HepG2 (cell line): ENCODE results near the gene TRIO.

ENCODE experiments used
- ARHGAP35 ChIP-seq: sonication (generic); formaldehyde crosslinking; IDR thresholded peaks from 2 replicates; pipeline ENCODE4 v1.9.0; 2022; ENCODE audit warnings: mild to moderate bottlenecking, inconsistent platforms, moderate library complexity, missing genetic modification reagents, borderline replicate concordance
- CTCF ChIP-seq: sonication (generic); formaldehyde crosslinking; IDR thresholded peaks from 2 replicates; pipeline ENCODE4 v1.5.0; 2020; ENCODE audit warnings: mild to moderate bottlenecking, missing genetic modification reagents, moderate library complexity
- GLI4 ChIP-seq: sonication (generic); formaldehyde crosslinking; IDR thresholded peaks from 2 replicates; pipeline ENCODE4 v1.5.1; 2020; ENCODE audit warnings: missing genetic modification reagents, mild to moderate bottlenecking, moderate library complexity, borderline replicate concordance
- KLF6 ChIP-seq: IDR thresholded peaks from 2 replicates; pipeline ENCODE4 v1.8.0; 2016; ENCODE audit warnings: missing biosample characterization, missing genetic modification reagents
- POGZ ChIP-seq: sonication (generic); formaldehyde crosslinking; IDR thresholded peaks from 2 replicates; pipeline ENCODE4 v1.4.0; 2020; ENCODE audit warnings: mild to moderate bottlenecking, missing genetic modification reagents
- POLR2A ChIP-seq, 2 experiments: IDR thresholded peaks; 2 replicates each; pipeline ENCODE4 v1.6.1; 2011; ENCODE audit warnings: low read depth in 2 of 2, low read length in 2 of 2, mild to moderate bottlenecking in 1 of 2, moderate library complexity in 1 of 2; ENCODE audit not compliant: insufficient read depth in 1 of 2
- RARG ChIP-seq: sonication (generic); formaldehyde crosslinking; IDR thresholded peaks from 2 replicates; pipeline ENCODE4 v1.4.0; 2020; ENCODE audit warnings: low read depth, mild to moderate bottlenecking, missing genetic modification reagents
- TCF12 ChIP-seq, 2 experiments: fragments of 450-650 bp in 1 of 2; sonication (generic) in 1 of 2; formaldehyde crosslinking in 1 of 2; IDR thresholded peaks; 2 replicates each; pipeline versions ENCODE4 v1.6.1 to v1.8.0; 2017 to 2022; ENCODE audit warnings: antibody characterized with exemption in 1 of 2, mild to moderate bottlenecking in 1 of 2, missing genetic modification reagents in 1 of 2, moderate library complexity in 1 of 2
- TEAD2 ChIP-seq: sonication (generic); formaldehyde crosslinking; IDR thresholded peaks from 2 replicates; pipeline ENCODE4 v1.9.0; 2021; ENCODE audit warnings: missing genetic modification reagents
- ZBTB4 ChIP-seq: sonication (generic); formaldehyde crosslinking; IDR thresholded peaks from 2 replicates; pipeline ENCODE4 v1.4.0; 2020; ENCODE audit warnings: missing genetic modification reagents, mild to moderate bottlenecking, borderline replicate concordance
- ZZZ3 ChIP-seq: sonication (generic); formaldehyde crosslinking; IDR thresholded peaks from 2 replicates; pipeline ENCODE4 v1.4.0; 2020; ENCODE audit warnings: missing genetic modification reagents, mild to moderate bottlenecking, borderline replicate concordance
- TF ChIP-seq, protein P1 (sequence below): sonication (generic); formaldehyde crosslinking; IDR thresholded peaks from 2 replicates; pipeline ENCODE4 v1.8.0; 2022; ENCODE audit warnings: missing genetic modification reagents, mild to moderate bottlenecking, borderline replicate concordance
- TF ChIP-seq, protein P2 (sequence below): IDR thresholded peaks from 2 replicates; pipeline ENCODE4 v1.6.1; 2012; ENCODE audit warnings: inconsistent platforms

GRCh38 chr5:14356305-14356704, 213.2 kb downstream of the TRIO start:
- TF ChIP-seq POGZ (no peak), ZZZ3 (CRISPR knock-in tag) (no peak), ZBTB4 (CRISPR knock-in tag) (no peak), RARG (CRISPR knock-in tag) (no peak), CTCF (CRISPR knock-in tag) (no peak), TCF12 (IDR thresholded peaks at IDR 0.05) (no peak), TCF12 (CRISPR knock-in tag; IDR thresholded peaks at IDR 0.05) (no peak), TEAD2 (CRISPR knock-in tag) (no peak), POLR2A (IDR thresholded peaks at IDR 0.05; ENCODE audit: insufficient read depth in 1 of 2, low read depth in 2 of 2, low read length in 2 of 2) (no peak), GLI4 (CRISPR knock-in tag) (no peak), KLF6 (CRISPR knock-in tag) (no peak), ARHGAP35 (no peak)
- TF ChIP-seq, protein P1, sequence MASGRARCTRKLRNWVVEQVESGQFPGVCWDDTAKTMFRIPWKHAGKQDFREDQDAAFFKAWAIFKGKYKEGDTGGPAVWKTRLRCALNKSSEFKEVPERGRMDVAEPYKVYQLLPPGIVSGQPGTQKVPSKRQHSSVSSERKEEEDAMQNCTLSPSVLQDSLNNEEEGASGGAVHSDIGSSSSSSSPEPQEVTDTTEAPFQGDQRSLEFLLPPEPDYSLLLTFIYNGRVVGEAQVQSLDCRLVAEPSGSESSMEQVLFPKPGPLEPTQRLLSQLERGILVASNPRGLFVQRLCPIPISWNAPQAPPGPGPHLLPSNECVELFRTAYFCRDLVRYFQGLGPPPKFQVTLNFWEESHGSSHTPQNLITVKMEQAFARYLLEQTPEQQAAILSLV (CRISPR knock-in tag): no peak
- TF ChIP-seq, protein P2, sequence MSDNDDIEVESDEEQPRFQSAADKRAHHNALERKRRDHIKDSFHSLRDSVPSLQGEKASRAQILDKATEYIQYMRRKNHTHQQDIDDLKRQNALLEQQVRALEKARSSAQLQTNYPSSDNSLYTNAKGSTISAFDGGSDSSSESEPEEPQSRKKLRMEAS: no peak
